NCI-H1694 treated with DMSO at 0.1 percent for 48 hours (cell line): ENCODE data around the gene ADAMTSL4.
"Not testable (repeated sequence)": the region's sequence is repeated elsewhere in the genome, so short reads cannot be mapped to it uniquely, and the experiment has no call there.

Experiments
- DNase-seq: peaks from one replicate; lab custom pipeline; 2025; lab: John Stamatoyannopoulos, UW

The ADAMTSL4 gene

DNA sequence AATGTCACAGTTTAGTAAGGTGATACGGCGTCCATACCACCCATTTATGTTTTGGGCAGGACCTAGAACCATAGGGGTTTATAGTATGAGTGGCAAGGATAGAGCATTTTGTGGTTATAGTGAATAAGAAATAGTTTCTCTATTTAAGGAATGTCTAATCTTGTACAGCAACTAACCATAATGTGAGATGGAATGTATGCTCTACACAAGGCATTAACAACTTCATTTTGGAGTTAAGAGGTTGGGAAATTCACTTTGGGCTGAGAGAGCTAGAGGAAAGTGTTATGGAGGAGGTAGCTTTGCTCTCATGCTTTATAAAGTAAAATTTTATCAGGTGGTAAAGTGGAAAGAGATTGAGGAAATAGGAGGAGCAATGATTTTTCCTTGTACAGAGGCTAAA is 33.2 kb downstream of the ADAMTSL4 start:
- DNase-seq: no peak

DNA sequence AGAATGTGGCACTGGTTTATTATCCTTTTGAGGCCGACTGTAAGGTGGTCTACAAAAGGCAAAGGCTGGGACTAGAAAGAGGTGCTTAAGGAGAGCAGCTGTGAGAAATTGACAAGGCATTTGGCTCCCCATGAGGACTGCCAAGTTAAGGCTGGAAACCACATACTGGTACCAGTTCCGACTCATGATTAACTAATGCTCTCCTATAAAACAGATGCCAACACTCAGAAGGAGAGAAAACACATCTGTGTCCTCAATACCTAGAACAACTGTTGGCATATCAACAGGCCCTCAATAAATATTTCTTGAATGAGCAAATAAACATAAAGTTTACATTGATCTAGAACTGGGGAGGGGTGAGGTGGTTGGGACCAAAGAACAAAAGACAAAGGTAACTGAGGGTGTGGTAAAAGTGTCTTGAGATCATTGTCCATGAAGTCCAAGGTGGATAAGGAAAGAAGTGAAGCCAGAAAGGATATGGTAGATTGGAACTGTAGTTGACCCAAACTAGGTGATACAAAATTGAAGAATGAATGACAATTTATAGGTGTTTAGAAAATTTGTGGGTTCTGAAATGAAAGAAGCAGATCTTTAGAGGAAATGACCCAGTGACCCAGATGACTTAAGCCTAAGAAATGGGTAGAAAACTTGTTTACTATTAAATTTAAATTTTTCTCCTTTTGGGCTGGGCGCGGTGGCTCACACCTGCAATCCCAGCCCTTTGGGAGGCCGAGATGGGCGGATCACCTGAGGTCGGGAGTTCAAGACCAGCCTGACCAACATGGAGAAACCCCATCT is 47.1 kb downstream of the ADAMTSL4 start:
- no peak for DNase-seq

DNA sequence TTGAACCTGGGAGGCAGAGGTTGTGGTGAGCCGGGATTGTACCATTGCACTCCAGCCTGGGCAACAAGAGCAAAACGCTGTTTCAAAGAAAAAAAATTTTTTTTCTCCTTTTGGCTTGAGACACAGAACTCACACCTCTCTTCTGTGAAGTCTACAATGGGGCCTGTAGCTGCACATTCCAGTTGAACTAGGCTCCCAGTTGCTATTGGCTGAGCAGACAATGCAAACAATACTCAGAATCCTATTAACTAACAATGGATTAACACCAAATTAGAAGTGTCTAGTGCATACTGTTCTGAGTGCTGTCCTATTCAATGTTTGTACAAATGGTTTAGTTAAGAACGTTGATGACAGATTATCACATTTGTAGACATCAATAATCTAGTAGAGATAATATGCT is 47.8 kb downstream of the ADAMTSL4 start:
- no peak for DNase-seq

- DNase-seq: not testable (repeated sequence)
Measured at GRCh38 chr1:150598346-150598745, 49.1 kb downstream of the ADAMTSL4 start.

DNA sequence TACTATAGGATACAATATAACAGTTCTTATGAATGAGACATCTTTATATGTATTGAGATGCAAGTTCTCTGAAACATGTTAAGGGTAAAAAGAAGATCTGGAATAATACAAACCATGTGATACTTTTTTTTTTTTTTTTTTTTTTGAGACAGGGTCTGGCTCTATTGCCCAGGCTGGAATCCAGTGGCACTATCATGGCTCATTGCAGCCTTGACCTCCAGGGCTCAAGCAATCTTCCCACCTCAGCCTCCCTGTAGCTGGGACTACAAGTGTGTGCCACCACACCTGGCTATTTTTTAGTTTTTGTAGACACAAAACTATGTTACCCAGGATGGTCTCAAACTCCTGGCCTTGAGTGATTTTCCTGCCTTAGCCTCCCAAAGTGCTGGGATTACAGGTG is 52.3 kb downstream of the ADAMTSL4 start:
- no peak for DNase-seq

GRCh38 chr1:150602372-150602771 is 53.2 kb downstream of the ADAMTSL4 start:
- not testable (repeated sequence) for DNase-seq

GRCh38 chr1:150603711-150604110 is 54.5 kb downstream of the ADAMTSL4 start:
- no peak for DNase-seq

- no peak for DNase-seq
Measured at GRCh38 chr1:150604226-150604588, 55.0 kb downstream of the ADAMTSL4 start.

- DNase-seq: not testable (repeated sequence)
Measured at GRCh38 chr1:150605451-150605731, 56.2 kb downstream of the ADAMTSL4 start.

- no peak for DNase-seq
Measured at GRCh38 chr1:150606463-150607142, 57.4 kb downstream of the ADAMTSL4 start.

GRCh38 chr1:150609732-150610131 is 60.5 kb downstream of the ADAMTSL4 start:
- no peak for DNase-seq
